GM18868 (cell line): ENCODE measurements around the gene DCDC2B.
"Not testable (repeated sequence)": the region's sequence is repeated elsewhere in the genome, so short reads cannot be mapped to it uniquely, and the experiment has no call there.

Source experiments
- ATAC-seq: cut with Tn5 transposase; IDR thresholded peaks from one replicate; pipeline ENCODE4 v1.9.1; 2021; ENCODE audit warnings: mild to moderate bottlenecking, moderate library complexity; ENCODE audit not compliant: unreplicated experiment

DCDC2B gene

GRCh38 chr1:32255072-32256071 is 46.5 kb downstream of the DCDC2B start:
- ATAC-seq = no peak

GRCh38 chr1:32256473-32257226 is 47.8 kb downstream of the DCDC2B start:
- no peak for ATAC-seq

- no peak for ATAC-seq
These were observed 48.3 kb downstream of the DCDC2B start for GRCh38 chr1:32257227-32257508.

GRCh38 chr1:32263236-32263593 is 54.3 kb downstream of the DCDC2B start:
- ATAC-seq = not testable (repeated sequence)

GRCh38 chr1:32263744-32264143 is 54.9 kb downstream of the DCDC2B start:
- ATAC-seq = no peak
